Fibroblast of mammary gland (primary cell): ENCODE results near the gene LRRC56.

Experiments used
- DNase-seq: peaks from one replicate; pipeline ENCODE4 v3.0.0-alpha.2; 2010; ENCODE audit warnings: low read depth
- H3K4me3 ChIP-seq: 2 replicates; pipeline ENCODE4 v1.5.1; 2011; ENCODE audit warnings: low read depth, mild to moderate bottlenecking, low read length, moderate library complexity; ENCODE audit not compliant: control insufficient read depth
- CTCF ChIP-seq: conservative IDR thresholded peaks from 2 replicates; pipeline ENCODE4 v1.5.1; 2011; ENCODE audit warnings: low read depth, low read length, inconsistent platforms; ENCODE audit not compliant: control insufficient read depth, insufficient read depth

The LRRC56 gene

GRCh38 chr11:574632-575312 lies 37.4 kb downstream of the LRRC56 start:
- TF ChIP-seq CTCF: no peak
- H3K4me3 ChIP-seq: peak overlapping the region; percentile 49
- no peak for DNase-seq

GRCh38 chr11:575313-575995 lies 38.1 kb downstream of the LRRC56 start:
- no peak for DNase-seq
- TF ChIP-seq CTCF: no peak
- H3K4me3 ChIP-seq: peak overlapping the region; percentile 49

GRCh38 chr11:575996-576768 lies 38.9 kb downstream of the LRRC56 start, which contains the start of gene PHRF1:
TSS of gene PHRF1 (plus strand) at chr11:576470. CDS start at chr11:581513, 5,043 bp downstream.
- peak within 1 kb of the TSS; percentile 92 for H3K4me3 ChIP-seq
- peak; percentile 90 for DNase-seq
- no peak for TF ChIP-seq CTCF

- H3K4me3 ChIP-seq: peak overlapping the region; percentile 92
- DNase-seq: no peak
Measured at GRCh38 chr11:576811-577610, 39.7 kb downstream of the LRRC56 start.

GRCh38 chr11:577611-577894 lies 40.2 kb downstream of the LRRC56 start:
- peak overlapping the region; percentile 92 for H3K4me3 ChIP-seq
- no peak for DNase-seq
- no peak for TF ChIP-seq CTCF

More at GRCh38 chr11:576811-577610, 39.7 kb downstream of the LRRC56 start:
- no peak for TF ChIP-seq CTCF
